ENCODE results near the gene WFDC2.
A peak's percentile ranks its signal among the peaks of the same experiment; 100 is the strongest.

WFDC2 gene, protein sequence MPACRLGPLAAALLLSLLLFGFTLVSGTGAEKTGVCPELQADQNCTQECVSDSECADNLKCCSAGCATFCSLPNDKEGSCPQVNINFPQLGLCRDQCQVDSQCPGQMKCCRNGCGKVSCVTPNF

DNA sequence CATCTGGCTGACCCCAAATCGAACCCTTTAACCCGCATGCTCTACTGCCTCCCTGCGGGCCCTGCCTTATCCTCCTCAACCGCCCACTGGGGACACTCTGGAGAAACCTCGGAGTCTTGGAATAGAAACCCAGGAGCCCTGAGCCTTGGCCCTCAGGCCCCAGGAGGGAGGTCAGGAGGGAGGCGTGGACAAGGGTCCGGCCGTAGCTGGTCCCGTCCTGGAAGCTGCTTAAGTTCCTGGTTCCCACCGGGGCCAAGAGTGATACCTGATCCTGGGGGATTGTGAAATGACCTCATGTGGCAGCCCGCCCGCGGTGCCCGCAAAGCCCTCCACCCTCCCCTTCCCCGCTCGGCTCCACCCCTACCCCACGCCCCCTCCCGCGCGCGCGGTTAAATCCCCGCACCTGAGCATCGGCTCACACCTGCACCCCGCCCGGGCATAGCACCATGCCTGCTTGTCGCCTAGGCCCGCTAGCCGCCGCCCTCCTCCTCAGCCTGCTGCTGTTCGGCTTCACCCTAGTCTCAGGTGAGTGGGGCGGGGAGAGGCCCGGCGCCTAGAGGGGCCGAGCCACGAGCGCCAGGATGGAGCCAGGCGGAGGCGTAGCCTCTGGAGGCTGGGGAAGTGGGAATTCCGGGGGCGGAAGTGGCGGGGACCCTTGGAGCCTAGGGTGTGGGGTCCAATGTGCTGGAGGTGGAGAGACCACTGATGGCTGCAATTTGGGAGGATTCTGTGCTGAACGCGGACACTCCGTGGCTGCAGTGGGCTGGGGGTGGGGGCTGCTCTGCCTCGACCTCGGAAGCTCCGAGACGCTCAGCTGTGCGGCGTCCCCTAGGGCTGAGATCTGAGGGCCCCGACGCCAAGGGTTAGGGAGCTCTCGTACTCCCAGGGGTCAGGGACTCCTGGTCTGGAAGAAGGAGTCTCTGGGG lies at the start of gene WFDC2:
Gene WFDC2 (plus strand): TSS at position 418 of the 926 bp plus-strand sequence. CDS start 29 bp downstream, at position 447.
- DNase-seq: no peak

DNA sequence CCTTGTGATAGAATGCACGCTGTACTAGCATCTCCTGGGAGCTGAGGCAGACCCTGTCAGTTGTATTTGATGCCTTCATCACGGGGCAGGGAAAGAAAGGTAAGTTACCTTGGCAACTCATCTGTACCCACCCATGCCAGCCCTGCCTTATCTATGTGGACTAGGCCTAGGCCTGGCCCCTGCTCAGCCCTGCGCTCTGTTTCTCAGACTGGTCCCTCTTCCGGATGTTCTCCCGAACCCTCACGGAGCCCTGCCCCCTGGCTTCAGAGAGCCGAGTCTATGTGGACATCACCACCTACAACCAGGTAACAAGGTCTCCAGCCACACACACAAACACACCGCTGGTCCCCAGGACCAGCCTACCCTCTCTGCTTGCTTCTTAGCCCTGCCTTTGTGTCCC lies 49.4 kb upstream of the WFDC2 start:
- no peak for DNase-seq

DNA sequence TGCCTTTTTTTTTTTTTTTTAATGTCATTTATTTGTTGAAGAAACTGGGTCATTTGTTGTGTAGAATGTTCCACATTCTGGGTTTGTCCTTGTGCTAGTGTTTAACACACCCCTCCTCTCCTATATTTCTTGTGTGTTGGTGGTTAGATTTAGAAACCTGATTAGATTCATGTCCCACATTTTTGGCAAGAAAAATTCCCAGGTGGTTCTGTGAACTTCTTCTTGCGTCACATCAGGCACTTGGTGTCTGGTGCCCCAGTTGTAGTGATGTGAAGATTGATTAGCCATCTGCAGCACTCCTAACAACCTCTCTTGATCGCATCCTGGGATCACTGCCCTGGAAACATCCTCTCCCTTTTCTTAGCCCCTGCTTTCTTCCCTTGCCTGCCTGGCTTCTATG lies 45.9 kb upstream of the WFDC2 start:
- no peak for DNase-seq

DNA sequence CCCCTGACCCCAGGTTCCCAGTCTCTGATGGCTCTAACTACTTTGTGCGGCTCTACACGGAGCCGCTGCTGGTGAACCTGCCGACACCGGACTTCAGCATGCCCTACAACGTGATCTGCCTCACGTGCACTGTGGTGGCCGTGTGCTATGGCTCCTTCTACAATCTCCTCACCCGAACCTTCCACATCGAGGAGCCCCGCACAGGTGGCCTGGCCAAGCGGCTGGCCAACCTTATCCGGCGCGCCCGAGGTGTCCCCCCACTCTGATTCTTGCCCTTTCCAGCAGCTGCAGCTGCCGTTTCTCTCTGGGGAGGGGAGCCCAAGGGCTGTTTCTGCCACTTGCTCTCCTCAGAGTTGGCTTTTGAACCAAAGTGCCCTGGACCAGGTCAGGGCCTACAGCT lies 44.0 kb upstream of the WFDC2 start:
- DNase-seq: no peak

DNA sequence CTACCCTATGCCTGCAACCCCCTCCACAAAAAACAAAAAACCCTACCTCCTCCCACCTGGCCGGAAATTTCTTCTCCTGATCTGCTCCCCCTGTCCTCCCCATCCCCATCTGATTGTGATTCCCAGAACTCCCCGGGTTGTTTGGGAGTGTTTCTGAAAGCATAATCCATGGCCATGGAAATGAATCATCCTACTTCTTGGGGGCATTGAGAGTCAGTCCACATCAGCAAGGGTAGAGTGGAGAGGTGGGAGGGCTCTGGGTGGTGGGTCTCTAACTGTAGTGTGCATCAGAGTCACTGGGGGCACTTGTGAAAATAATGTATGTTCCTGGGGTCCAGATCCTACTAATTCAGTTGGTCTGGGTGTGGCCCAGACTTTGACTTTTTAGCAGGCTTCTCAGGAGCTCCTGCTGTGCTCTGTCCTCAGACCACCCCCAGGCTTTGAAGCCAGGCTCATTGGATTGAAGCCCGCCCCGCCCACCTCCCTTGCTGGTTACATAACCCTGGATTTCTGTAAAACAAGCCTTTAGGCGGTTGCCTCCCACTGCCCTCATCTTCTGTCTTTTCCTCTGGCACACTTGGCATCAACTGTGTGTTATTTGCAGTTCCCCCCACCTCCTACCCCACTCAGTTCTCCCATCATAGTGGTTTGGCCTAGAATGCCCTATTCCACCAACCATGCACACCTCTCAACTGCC lies 43.1 kb upstream of the WFDC2 start:
- no peak for DNase-seq

DNA sequence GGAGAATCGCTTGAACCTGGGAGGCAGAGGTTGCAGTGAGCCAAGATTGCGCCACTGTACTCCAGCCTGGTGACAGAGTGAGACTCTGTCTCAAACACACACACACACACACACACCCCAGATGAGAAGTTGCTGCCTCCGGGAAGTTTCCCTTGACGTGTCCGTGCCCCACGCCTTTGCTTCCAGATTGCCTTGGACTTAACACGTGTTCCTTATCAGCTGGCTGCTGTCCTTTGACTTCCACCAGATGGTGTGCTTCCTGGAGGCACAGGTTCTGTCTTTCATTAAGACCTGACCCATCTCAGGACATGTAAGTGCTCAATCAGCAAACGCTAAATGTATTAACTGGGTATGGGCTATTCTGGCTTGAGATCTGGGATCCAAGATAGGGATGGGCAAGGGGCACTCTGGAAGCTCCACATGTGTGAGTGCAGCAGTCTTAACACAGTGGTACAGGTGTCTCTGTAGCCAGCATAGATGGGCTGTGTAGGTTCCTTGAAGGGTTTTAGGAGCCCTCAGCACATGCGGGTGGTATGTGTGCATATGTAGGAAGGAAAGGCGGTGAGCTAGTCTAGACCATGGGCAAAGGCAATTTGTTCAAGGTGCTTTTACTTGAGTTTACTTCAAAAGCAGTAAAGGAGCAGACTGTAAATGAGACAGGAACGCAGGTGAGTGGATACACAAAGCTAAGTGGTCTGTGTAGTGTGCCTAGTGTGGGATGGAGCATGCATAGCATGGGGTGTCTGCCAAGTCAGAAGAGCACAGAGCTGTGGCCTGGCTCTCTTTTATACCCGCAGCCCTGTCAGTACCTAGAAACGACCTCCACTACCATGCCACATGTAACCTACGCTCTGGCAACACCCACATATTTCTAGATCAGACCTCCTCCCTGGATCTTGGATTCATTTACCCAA lies 42.1 kb upstream of the WFDC2 start:
- no peak for DNase-seq

DNA sequence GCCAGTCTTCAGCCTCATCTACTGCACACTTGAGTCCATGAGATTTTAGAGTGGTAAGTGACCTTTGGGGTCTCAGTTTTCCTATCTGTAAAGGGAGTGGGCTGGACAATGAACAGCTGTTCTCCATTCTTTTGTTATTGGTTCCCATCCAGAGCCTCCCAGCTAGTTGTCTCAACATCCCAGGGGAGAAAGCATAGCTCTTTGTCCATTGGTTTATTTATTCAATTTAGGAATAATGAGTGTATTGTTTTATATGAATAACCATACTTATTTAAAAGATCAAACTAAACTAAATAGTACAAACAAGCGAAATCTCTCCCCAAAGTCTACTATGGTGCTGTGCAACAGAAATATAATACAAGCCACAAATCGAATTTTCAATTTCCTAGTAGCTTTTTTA lies 39.9 kb upstream of the WFDC2 start:
- DNase-seq: no peak

DNA sequence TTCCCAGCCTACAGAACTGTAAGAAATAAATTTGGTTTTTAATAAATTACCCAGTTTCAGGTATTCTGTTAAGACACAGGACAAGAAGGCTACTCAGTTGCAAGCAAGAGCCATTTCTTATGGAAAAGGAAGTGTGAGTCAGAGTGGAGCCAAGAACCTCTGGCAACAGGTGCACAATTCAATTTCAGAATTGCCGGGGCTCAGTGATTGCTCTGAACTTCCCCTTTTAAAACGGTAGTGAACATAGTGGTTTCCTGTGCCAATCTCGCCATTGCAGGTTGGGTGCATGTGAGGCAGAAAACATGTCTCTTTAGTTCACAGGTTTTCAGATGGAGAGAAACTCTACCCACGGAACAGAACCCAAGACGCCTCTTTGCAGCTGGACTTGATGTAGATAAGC lies 37.3 kb upstream of the WFDC2 start:
- DNase-seq: peak; percentile 84

DNA sequence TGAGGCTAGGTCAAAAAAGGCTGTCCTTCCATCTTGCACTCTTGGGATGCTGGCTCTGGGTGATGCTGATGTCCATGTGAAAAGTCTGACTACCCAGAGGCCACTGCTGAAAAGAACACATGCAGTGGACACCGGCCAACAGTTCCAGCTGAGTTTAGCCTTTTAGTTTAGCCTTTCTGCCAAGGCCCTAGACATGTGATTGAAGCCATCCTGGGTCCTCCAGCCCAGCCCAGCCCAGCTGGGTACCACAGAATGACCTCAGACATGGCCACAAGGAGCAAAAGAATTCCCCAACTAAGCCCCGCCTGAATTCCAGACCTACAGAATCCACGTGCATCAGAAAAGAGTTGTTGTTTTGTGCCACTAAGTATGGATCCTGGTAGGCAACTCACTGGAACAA lies 36.2 kb upstream of the WFDC2 start:
- DNase-seq: no peak

DNA sequence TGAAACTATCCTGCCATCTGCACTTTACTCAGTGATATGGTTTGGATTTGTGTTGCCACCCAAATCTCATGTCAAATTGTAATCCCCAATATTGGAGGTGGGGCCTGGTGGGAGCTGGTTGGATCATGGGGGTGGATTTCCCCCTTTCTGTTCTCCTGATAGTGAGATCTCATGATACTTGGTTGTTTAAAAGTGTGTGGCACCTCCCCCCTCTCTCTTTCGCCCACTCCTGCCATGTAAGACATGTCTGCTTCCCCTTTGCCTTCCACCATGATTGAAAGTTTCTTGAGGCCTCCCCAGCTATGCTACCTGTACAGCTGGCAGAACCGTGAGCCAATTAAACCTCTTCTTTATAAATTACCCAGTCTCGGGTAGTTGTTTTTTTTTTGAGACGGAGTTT lies 35.6 kb upstream of the WFDC2 start:
- no peak for DNase-seq

DNA sequence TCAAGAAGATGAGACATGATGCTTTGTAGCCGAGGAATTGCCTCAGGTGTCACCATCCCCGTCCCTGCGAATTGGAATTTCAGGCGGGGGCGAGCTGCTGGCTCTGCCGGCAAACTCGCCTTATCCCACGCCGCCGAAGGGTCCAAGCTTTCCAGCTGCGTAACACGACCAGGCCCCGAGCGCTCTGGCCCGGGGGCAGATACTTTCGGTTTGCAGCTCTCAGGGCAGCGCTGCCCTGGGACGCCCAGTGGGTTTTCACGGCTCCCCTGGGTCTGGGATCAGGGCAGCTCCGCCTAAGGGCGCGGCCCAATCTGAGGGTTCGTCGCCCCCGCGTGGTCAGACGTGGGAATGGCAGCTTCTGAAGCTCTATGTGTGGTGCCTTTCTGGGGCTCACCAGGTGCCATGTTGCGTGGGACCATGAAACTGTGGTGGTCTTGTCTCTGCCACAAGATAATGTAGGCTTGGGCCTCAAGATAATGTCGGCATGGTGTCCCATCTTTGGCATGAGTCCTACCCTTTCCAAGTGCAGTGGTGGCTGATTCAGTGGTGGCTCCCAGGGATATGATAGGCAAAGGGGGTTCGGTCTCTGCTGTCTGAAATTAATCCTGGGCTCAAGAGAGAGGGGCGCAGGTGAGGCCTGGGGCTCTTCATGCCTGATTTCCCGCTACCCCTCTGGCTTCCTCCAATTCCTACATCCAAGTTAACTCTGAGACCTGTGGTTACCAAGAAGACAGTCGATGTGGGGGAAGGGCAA lies 32.6 kb upstream of the WFDC2 start:
- peak; percentile 93 for DNase-seq

DNA sequence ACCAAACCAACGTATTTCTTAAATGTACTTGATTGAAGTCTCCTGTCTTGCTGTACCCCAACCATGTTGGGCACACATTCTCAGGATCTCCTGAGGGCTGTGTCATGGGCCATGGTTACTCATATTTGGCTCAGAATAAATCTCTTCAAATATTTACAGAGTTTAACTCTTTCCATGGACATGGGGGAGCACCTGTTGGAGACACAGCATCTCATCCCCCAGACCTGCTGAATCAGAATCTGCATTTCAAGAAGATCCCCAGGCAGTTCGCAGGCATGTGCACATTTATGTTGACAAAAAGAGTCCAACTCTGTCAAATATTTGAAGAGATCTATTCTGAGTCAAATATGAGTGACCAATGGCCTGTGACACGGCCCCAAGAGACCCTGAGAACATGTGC lies 29.1 kb upstream of the WFDC2 start:
- DNase-seq: no peak

DNA sequence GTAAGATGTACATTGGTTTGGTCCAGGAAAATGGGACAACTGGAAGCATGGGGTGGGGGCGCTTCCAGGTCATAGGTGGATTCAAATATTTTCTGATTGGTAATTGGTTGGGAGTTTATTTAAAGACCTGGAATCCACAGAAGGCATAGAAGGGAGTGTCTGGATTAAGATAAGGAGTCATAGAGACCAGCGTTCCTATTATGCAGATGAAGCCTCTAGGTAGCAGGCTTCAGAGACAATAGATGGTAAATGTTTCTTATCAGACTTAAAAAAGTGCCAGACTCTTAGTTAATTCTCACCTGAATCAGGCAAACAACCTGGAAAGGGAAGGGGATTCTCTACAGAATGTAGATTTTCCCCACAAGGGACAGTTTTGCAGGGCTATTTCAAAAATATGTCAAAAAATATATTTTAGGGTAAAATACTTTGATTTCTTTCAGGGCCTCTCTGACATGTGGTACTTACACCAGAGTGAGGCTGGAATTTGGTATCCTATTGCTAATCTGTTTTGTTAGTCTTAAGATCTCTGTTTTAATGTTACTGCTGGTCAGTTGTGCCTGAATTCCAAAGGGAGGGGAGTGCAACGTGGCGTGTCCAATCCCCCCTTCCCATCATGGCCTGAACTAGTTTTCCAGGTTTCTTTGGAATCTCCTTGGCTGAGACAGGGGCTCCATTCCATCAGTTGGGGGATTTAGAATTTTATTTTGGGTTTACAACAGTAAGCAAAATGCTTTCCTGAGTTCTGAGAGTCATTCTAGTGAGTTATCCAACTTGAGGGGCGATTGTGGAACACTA lies 28.5 kb upstream of the WFDC2 start:
- no peak for DNase-seq

DNA sequence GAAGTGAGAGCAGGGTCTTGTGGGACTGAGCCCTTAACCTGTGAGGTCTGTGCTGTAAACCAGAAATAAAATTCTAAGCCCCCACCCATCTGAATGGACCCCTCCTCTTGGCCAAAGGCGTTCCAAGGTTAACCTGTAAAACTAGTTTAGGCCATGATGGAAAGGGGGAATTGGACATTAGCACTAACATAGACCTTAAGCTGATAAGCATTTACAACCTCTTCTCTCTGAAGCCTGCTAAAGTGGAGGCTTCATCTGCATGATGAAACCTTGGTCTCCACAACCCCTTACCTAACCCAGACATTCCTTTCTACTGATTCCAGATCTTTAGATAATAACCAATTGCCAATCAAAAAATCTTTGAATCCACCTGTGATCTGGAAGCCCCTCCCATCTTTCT lies 27.8 kb upstream of the WFDC2 start:
- no peak for DNase-seq

DNA sequence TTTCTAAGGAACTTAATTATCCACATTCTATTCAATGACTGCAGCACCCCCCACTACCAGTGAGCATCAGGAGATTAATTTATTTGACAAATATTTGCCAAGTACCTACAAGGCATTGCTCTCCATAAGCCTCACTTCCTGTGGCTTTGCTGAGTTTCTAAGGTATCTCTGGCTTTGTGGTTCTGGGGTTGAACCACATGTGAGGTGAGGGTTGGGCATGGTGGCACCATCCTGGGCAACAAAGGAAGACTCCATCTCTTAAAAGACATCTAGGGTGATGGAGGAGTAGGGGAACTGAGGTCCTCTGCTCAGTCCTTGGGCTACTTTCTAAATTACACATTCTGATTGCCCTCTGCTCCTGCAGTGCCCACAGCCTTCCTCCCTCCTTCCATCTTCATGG lies 25.5 kb upstream of the WFDC2 start:
- DNase-seq: no peak

DNA sequence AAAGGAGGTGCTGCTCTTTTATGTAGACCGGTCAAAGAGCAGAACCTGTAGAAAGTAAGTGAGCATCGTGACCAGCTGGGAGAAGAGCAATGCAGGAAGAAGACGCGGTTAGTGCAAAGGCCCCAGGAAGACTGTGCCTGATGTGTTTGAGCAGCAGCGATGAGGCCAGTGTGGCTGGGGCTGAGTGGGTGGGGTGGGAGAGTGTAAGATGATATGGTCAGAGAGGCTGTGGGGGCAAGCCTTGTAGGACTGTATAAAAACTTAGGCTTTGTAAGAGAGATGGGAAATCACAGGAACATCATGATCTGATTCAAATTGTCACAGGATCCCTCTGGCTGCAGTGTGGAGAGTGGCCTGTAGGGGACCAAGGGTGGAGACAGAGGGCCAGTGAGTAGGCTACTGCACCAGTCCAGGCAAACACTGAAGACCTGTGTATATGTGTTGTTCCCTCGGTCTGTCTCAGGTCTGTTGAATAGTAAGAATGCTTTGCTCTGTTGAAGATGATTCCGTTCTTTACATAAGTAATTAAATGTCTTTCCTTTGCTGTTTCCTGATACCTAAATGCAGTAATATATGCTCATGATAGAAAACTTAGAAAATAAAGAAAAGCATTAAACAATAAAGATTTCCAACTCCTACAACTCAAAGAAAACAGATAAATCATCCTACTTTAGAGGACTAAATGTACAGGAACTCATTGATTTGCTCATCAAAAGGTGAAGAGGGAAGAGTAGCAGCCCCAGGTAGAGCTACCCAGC lies 23.6 kb upstream of the WFDC2 start:
- peak; percentile 61 for DNase-seq

DNA sequence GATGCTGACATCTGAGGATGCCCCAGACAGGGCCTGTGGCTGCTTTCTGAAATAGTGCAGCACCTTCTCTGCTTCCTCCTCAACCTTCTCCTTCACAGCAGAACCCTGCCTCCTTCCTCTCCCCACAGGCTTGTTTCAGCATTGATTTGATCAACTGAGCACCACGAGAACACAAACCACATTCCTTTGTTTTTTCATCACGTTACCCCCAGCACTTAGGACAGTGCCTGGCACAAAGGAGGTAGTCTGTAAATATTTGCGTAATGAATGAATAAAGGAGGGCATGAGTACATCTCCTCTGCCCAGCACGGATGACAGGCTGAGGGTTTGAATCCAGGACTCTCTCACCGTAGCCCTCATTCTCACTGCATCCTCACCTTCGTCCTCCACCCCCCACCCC lies 21.3 kb upstream of the WFDC2 start:
- no peak for DNase-seq

DNA sequence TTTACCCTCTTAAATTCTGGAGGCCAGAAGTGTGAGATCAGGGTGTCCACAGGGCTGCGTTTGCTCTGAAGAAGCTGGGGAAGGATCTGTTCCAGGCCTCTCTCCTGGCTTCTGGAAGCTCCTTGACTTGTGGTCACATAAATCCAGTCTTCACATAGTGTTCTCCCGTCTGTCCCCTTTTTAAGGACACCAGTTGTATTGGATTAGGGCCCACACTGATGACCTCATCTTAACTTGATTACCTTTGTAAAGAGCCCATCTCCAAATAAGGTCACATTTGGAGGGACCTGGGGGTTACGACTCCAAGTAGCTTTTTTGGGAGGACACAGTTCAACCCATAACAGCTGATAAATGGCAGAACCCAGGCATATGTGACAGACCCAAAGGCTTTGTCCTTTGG lies 20.0 kb upstream of the WFDC2 start:
- no peak for DNase-seq

DNA sequence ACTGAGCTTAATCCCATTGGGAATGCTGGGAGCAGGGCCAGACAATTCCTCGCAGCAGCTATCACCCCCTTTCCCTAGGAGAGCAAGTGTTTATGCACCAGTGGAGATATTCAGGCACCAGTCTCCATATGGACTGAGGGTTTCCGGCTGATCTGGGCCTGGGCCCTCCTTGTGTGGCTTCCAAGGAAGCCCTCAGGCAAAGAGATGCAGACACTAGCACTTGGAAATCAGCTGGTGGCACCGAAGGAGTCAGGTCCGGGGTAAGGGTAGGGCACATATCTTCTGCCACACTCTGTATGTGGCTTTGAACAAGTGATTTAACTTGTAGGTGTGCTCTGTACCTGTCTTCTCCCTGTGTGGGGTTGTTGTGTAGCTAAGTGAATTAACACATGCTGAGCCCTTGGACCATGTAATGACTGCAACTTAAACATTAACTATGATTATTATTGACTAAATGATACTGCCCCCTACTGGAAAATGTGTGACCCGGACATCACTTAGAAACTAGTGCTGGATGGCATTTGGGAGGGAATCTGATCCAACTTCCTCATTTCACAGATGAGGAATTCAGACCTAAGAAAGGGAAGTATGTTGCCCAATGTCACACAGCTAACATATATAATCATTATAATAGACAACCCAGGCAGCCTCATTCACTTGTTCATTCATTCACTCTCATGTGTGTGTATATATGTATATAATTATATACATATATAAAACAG lies 19.3 kb upstream of the WFDC2 start:
- DNase-seq: peak; percentile 91

DNA sequence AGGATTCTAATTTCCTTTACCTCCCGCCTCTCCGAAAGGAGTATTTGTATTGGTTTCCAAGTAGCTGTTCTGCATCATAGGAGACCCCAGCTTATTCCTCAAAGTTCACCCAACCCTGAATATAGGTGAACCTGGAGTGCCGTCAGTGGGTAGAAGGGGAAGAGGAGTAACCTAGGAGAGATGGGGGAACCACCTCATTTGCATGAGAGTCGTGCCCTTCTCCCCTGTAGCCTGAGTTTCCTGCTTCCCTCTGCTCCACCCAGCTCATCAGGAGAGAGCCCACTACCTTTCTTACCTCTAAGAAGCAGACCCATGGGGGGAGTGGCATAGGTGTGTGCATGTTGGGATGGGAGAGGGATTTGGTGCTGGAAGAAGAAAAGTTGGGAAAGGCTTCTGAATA lies 17.3 kb upstream of the WFDC2 start:
- no peak for DNase-seq

All from hematopoietic multipotent progenitor cell treated with erythropoietin and hydrocortisone succinate and interleukin-3 and kit ligand, for 4 days (in vitro differentiated cells).